HepG2 (cell line): ENCODE results near the gene SMIM41. TPM values are rescaled to one million over a fixed set of nuclear protein-coding genes. Genes with fewer than 3 reads are reported as not detected.

Experiments
- BRCA1 ChIP-seq: sonication (generic); formaldehyde crosslinking; IDR thresholded peaks from 2 replicates; pipeline ENCODE4 v1.4.0; 2020; ENCODE audit warnings: missing genetic modification reagents
- CREM ChIP-seq, 2 experiments: sonication (generic) in 1 of 2; formaldehyde crosslinking in 1 of 2; IDR thresholded peaks; 2 replicates each; pipeline versions ENCODE4 v1.4.0 to v1.6.1; 2016 to 2020; ENCODE audit warnings: antibody characterized with exemption in 1 of 2, mild to moderate bottlenecking in 1 of 2, missing genetic modification reagents in 1 of 2
- DNMT3B ChIP-seq: conservative IDR thresholded peaks from 2 replicates; pipeline ENCODE4 v1.6.1; 2016; ENCODE audit warnings: missing biosample characterization, control low read depth
- FOXK2 ChIP-seq: fragments of 450-650 bp; IDR thresholded peaks from 2 replicates; pipeline ENCODE4 v1.6.1; 2016
- GABPA ChIP-seq, 2 experiments: IDR thresholded peaks; 2 replicates each; pipeline ENCODE4 v1.6.1; 2011 to 2016; ENCODE audit warnings: low read depth in 2 of 2, low read length in 1 of 2, missing biosample characterization in 1 of 2, missing genetic modification characterization in 1 of 2
- GFI1 ChIP-seq: sonication (generic); formaldehyde crosslinking; IDR thresholded peaks from 2 replicates; pipeline ENCODE4 v1.5.0; 2020; ENCODE audit warnings: missing genetic modification reagents, mild to moderate bottlenecking, borderline replicate concordance
- HNRNPH1 ChIP-seq: fragments of 200-400 bp; formaldehyde crosslinking; optimal IDR thresholded peaks from 2 replicates; pipeline ENCODE3; 2017; ENCODE audit warnings: mild to moderate bottlenecking, low read depth, low read length
- MLXIP ChIP-seq: sonication (generic); formaldehyde crosslinking; IDR thresholded peaks from 2 replicates; pipeline ENCODE4 v1.9.0; 2021; ENCODE audit warnings: missing genetic modification reagents, borderline replicate concordance
- NCOR1 ChIP-seq: fragments of 200-600 bp; sonication (generic); IDR thresholded peaks from 2 replicates; pipeline ENCODE4 v1.7.0; 2017; ENCODE audit warnings: antibody characterized with exemption, low read length, borderline replicate concordance
- NR1H2 ChIP-seq: sonication (generic); formaldehyde crosslinking; IDR thresholded peaks from 2 replicates; pipeline ENCODE4 v1.8.1; 2022; ENCODE audit warnings: low read depth, missing genetic modification reagents, borderline replicate concordance
- PITX1 ChIP-seq: sonication (generic); formaldehyde crosslinking; IDR thresholded peaks from 2 replicates; pipeline ENCODE4 v1.5.1; 2020; ENCODE audit warnings: mild to moderate bottlenecking, missing genetic modification reagents
- RARG ChIP-seq: sonication (generic); formaldehyde crosslinking; IDR thresholded peaks from 2 replicates; pipeline ENCODE4 v1.4.0; 2020; ENCODE audit warnings: low read depth, mild to moderate bottlenecking, missing genetic modification reagents
- RBM22 ChIP-seq: fragments of 200-400 bp; formaldehyde crosslinking; optimal IDR thresholded peaks from 2 replicates; pipeline ENCODE3; 2017; ENCODE audit warnings: mild to moderate bottlenecking, low read length, moderate library complexity
- RFX1 ChIP-seq: fragments of 450-650 bp; IDR thresholded peaks from 2 replicates; pipeline ENCODE4 v1.6.1; 2017
- SAFB2 ChIP-seq: sonication (generic); formaldehyde crosslinking; IDR thresholded peaks from 2 replicates; pipeline ENCODE4 v1.5.1; 2020; ENCODE audit warnings: missing genetic modification reagents, low read depth, mild to moderate bottlenecking, borderline replicate concordance
- SIX4 ChIP-seq: sonication (generic); formaldehyde crosslinking; IDR thresholded peaks from 2 replicates; pipeline ENCODE4 v1.4.0; 2020; ENCODE audit warnings: missing genetic modification reagents
- ZBTB33 ChIP-seq: sonication (generic); formaldehyde crosslinking; IDR thresholded peaks from 2 replicates; pipeline ENCODE4 v1.4.0; 2020; ENCODE audit warnings: missing genetic modification reagents
- ZKSCAN5 ChIP-seq: sonication (generic); formaldehyde crosslinking; IDR thresholded peaks from 2 replicates; pipeline ENCODE4 v1.5.1; 2020; ENCODE audit warnings: mild to moderate bottlenecking, missing genetic modification reagents
- ZNF136 ChIP-seq: sonication (generic); formaldehyde crosslinking; IDR thresholded peaks from 2 replicates; pipeline ENCODE4 v1.8.1; 2022; ENCODE audit warnings: low read depth, mild to moderate bottlenecking, moderate library complexity, missing genetic modification reagents
- ZNF383 ChIP-seq: sonication (generic); formaldehyde crosslinking; IDR thresholded peaks from 2 replicates; pipeline ENCODE4 v1.4.0; 2020; ENCODE audit warnings: missing genetic modification reagents, mild to moderate bottlenecking, borderline replicate concordance
- ZNF414 ChIP-seq: sonication (generic); formaldehyde crosslinking; IDR thresholded peaks from 2 replicates; pipeline ENCODE4 v1.5.0; 2020; ENCODE audit warnings: missing genetic modification reagents
- ZSCAN25 ChIP-seq: sonication (generic); formaldehyde crosslinking; IDR thresholded peaks from 2 replicates; pipeline ENCODE4 v1.8.0; 2022; ENCODE audit warnings: mild to moderate bottlenecking, missing genetic modification reagents
- ZSCAN29 ChIP-seq: sonication (generic); formaldehyde crosslinking; conservative IDR thresholded peaks from 2 replicates; pipeline ENCODE4 v1.4.0; 2020; ENCODE audit warnings: mild to moderate bottlenecking, missing genetic modification reagents
- polyA plus RNA-seq, 8 experiments: library from polyadenylated mRNA; depleted of rRNA in 3 of 8; stranded (reverse) in 7 of 8; unstranded in 1 of 8; fragments of >200 nt; fragmentation: Illumina TruSeq in 4 of 8; extraction: Trizol in 4 of 8; gene quantifications; 2 replicates each; pipeline versions ENCODE4 v1.2.1 to v1.2.3, GENCODE V29; 2011 to 2016; ENCODE audit warnings: low read depth in 4 of 8, missing spikeins in 1 of 8, mixed read lengths in 1 of 8; ENCODE audit not compliant: insufficient read depth in 1 of 8
- total RNA-seq, 5 experiments: library from RNA; depleted of rRNA; stranded (reverse); fragments of >200 nt; fragmentation: Illumina TruSeq; extraction: Trizol; gene quantifications; 2 replicates each; pipeline ENCODE4 v1.2.3, GENCODE V29; 2016; ENCODE audit warnings: low read depth in 1 of 5

The SMIM41 gene
- total and polyA plus RNA-seq, 2 of the 13 experiments (the other 11 are each of a cell fraction or from before 2014, with no cell fraction given): not detected

- TF ChIP-seq ZBTB33 (CRISPR knock-in tag): no peak
- no peak for TF ChIP-seq ZNF383 (CRISPR knock-in tag)
- TF ChIP-seq ZNF136 (CRISPR knock-in tag): no peak
- peak; percentile 61; the same call in 1 of the 2 replicates for TF ChIP-seq GFI1 (CRISPR knock-in tag)
- TF ChIP-seq GABPA (IDR thresholded peaks at IDR 0.05; ENCODE audit: low read depth, low read length): peak; percentile 15; the same call in 1 of the 2 replicates
- peak; percentile 67 for TF ChIP-seq GABPA (CRISPR knock-in tag; IDR thresholded peaks at IDR 0.05; ENCODE audit: low read depth)
- no peak for TF ChIP-seq MLXIP
- TF ChIP-seq ZKSCAN5: no peak
- no peak for TF ChIP-seq SIX4 (CRISPR knock-in tag)
- TF ChIP-seq HNRNPH1: no peak
- TF ChIP-seq NCOR1: no peak
- no peak for TF ChIP-seq RFX1
- TF ChIP-seq RARG (CRISPR knock-in tag): no peak
- no peak for TF ChIP-seq FOXK2
- TF ChIP-seq BRCA1: no peak
- TF ChIP-seq ZSCAN29 (CRISPR knock-in tag): peak; percentile 42; the same call in 1 of the 2 replicates
- TF ChIP-seq NR1H2 (CRISPR knock-in tag): no peak
- TF ChIP-seq CREM (IDR thresholded peaks at IDR 0.05): peak; percentile 38; the same call in 1 of the 2 replicates
- TF ChIP-seq CREM (CRISPR knock-in tag; IDR thresholded peaks at IDR 0.05): no peak
- no peak for TF ChIP-seq DNMT3B (CRISPR knock-in tag)
- no peak for TF ChIP-seq ZNF414 (CRISPR knock-in tag)
- TF ChIP-seq ZSCAN25 (CRISPR knock-in tag): no peak
- TF ChIP-seq SAFB2 (CRISPR knock-in tag): no peak
- no peak for TF ChIP-seq RBM22
- peak; percentile 87 for TF ChIP-seq PITX1
Measured at GRCh38 chr12:52082026-52082668, 2.6 kb downstream of the SMIM41 start (continued).
